ENCODE results near the gene VEZF1. TPM values are rescaled to one million over a fixed set of nuclear protein-coding genes. Genes with fewer than 3 reads are reported as not detected.

Gene VEZF1
- total and polyA plus RNA-seq, 8 donors, result 62.7 to 106 (median 98.5) TPM

GRCh38 chr17:57994436-57994835 lies 6.4 kb upstream of the VEZF1 start:
- no peak overlapping the region for H3K27ac ChIP-seq
- H3K4me1 ChIP-seq, result peaks cover 0 to 27% of the 10 kb centered on the region in 2 donors
- no peaks in the 10 kb centered on the region for H3K9me3 ChIP-seq
- intact Hi-C loops (cut with DNase I), result loop anchor here (5.0 to 10.0 kb wide), 2 partner anchors 127 to 130 kb away; no protein-coding TSS in a partner anchor
- no peak for DNase-seq
- H3K4me3 ChIP-seq, result no peak overlapping the region
- no peak for TF ChIP-seq CTCF (IDR thresholded peaks at IDR 0.05)
- no peaks in the 10 kb centered on the region for H3K27me3 ChIP-seq
- peaks cover 0 to 21% of the 10 kb centered on the region in 2 donors for H3K36me3 ChIP-seq
- ATAC-seq, result no peak

- TF ChIP-seq CTCF (IDR thresholded peaks at IDR 0.05), result no peak
- no peaks in the 10 kb centered on the region for H3K27me3 ChIP-seq
- ATAC-seq (peak; percentile 70), DNase-seq (no peak)
- no peaks in the 10 kb centered on the region for H3K9me3 ChIP-seq
- H3K36me3 ChIP-seq, result peaks cover 0 to 13% of the 10 kb centered on the region in 2 donors
- peaks cover 0 to 34% of the 10 kb centered on the region in 2 donors for H3K4me1 ChIP-seq
- H3K27ac ChIP-seq, result peak overlapping the region in 1 of 2 donors; percentile 0
- intact Hi-C loops (cut with DNase I), result loop anchor here (5.0 to 10.0 kb wide), 2 partner anchors 126 to 129 kb away; no protein-coding TSS in a partner anchor
- no peak overlapping the region for H3K4me3 ChIP-seq
These were observed 5.7 kb upstream of the VEZF1 start for GRCh38 chr17:57993471-57994365.

- Histone ChIP-seq H3K27me3 (no peaks in the 10 kb centered on the region), H3K9me3 (no peaks in the 10 kb centered on the region), H3K36me3 (no peaks in the 10 kb centered on the region), H3K27ac (no peak overlapping the region), H3K4me1 (peaks cover 0 to 42% of the 10 kb centered on the region in 2 donors), H3K4me3 (no peak overlapping the region)
- DNase-seq (no peak), ATAC-seq (no peak)
- intact Hi-C loops (cut with DNase I), result loop anchor here (5.0 to 10.0 kb wide), 2 partner anchors 124 to 127 kb away; no protein-coding TSS in a partner anchor
- no peak for TF ChIP-seq CTCF (IDR thresholded peaks at IDR 0.05)
These were observed 3.5 kb upstream of the VEZF1 start for GRCh38 chr17:57991537-57991936.

GRCh38 chr17:57990037-57990436 lies 2.0 kb upstream of the VEZF1 start:
- Histone ChIP-seq H3K4me3 (no peak overlapping the region), H3K27me3 (no peaks in the 10 kb centered on the region), H3K9me3 (no peaks in the 10 kb centered on the region), H3K36me3 (no peaks in the 10 kb centered on the region), H3K4me1 (peaks cover 4 to 51% of the 10 kb centered on the region in 2 donors), H3K27ac (no peak overlapping the region)
- DNase-seq (no peak), ATAC-seq (no peak)
- intact Hi-C loops (cut with DNase I), result loop anchor here (5.0 to 10.0 kb wide), 2 partner anchors 123 to 125 kb away; no protein-coding TSS in a partner anchor
- TF ChIP-seq CTCF (IDR thresholded peaks at IDR 0.05), result no peak

Measured in left lung (tissue), 10 donors.